Activated T-helper 1 cell treated with anti-CD3 and anti-CD28 coated beads, Interleukin-2, amount 50 U/mL, for 16 hours (primary cell): ENCODE data around the gene SPRED3.
A peak's percentile ranks its signal among the peaks of the same experiment; 100 is the strongest.

Source experiments
- DNase-seq, 2 donors: peaks; one replicate each; pipeline ENCODE4 v3.0.0-alpha.2; 2020; ENCODE audit warnings: low read depth in 1 of 2, low spot score in 1 of 2

Gene SPRED3

DNA sequence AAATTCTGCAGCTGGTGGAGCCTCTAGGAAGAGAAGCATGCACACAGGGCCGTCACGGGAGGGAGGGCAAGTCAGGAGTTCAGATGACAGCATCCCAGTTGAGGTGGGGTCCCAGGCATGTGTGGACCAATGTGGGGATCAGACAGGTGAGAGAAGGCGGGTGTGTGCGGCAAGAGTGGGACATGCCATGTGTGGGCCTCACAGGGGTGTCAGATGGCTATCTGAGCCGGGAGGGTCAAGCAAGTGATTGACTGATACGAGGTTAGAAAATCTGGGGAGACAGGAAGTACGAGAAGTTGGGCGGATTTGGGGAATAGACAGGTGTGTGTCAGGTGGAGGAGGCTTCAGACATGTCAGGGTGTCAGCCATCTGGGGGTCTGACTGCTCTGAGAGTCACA lies 28.6 kb downstream of the SPRED3 start:
- no peak for DNase-seq

DNA sequence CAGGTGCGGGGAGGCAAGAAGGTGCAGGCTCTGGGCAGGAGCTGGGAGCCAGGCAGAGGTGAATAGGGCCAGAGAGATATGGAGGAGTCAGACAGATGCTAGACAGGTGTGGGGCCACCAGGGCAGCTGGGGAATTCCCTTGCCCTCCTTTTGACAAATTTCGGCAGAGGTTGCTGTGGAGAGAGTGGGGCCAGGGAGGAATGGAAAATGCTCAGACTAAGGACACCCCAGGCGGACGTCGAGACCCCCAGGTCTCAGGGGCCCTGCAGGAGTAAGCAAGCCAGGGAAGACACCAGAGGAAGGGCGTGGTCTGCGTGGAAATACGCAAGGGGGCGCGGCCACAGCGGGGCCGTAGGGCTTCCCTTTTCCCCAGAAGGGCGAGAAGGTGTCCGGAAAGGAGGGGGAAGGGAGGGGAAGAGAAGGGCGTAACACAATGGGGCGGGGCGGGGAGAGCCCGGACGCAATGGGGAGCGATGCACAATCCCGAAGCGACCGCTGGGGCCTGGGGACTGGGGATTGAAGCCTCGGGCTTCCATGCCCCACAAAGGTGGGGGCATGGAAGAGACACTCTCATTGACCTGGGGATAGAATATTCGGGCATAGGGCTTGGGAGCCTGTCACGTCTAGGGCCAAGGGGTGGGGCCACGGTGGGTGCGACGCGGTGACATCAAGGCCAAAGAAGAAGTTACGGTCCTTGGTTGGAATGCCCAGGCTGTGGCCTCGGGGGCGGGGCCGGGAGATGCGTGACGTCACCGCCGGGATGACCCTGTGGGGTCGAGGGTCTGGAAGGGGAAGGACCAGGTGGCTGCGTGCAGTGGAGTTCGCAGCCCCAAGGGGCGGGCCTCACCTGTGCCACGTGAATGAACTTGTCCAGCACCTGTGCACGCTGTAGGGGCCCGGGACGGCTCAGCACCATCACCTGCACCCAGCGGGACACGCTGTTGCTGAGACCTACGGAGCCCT lies 29.3 kb downstream of the SPRED3 start:
- peak in 1 of 2 donors; percentile 30 for DNase-seq

DNA sequence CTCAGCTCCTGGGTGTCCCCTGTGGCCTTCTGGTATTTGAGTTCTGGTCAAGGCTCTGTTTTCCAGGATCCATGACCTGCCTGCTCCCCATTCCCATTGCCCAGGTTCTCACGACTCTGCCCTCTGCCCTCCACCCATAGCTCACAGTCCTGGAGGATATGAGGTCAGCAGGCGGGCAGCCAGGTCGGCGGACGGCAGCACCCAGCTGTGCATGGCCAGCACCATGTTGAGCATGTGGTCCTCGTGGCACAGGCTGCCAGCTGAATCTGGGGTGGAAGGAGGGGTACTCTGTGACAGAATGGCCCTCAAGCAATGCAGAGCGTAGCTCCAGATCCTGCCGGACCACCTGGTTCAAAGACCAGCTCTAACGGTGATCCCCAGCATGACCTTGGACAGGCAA lies 32.4 kb downstream of the SPRED3 start:
- no peak for DNase-seq

DNA sequence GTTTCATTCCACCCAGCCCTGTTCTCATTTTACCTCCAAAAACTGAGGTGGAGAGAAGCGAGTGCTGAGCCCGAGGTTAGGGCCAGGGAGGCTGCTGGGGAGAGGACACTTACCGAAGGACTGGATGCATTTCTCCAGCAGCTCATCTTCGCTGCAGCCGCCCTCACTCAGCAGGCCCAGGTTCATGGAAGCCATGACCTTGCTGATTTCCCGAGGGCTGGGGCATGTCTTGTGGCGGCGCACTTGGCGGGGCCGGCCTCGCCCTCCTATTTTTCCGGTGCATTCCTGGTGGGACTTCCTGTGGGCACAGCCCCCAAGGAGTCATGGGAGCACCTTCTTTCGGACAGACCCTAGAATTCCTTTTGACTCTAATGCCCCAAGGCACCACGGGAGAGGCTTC lies 33.4 kb downstream of the SPRED3 start:
- no peak for DNase-seq

DNA sequence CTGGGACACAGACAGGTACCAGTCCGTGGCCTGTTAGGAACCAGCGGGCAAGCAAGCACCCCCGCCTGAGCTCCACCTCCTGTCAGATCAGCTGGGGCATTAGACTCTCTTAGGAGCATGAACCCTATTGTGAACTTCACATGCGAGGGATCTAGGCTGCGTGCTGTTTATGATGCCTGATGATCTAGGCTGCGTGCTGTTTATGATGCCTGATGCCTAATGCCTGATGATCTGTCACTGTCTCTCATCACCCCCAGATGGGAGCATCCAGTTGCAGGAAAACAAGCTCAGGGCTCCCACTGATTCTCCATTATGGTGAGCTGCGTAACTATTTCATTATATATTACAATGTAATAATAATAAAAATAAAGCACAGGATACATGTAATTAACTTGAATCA lies 33.9 kb downstream of the SPRED3 start:
- no peak for DNase-seq

DNA sequence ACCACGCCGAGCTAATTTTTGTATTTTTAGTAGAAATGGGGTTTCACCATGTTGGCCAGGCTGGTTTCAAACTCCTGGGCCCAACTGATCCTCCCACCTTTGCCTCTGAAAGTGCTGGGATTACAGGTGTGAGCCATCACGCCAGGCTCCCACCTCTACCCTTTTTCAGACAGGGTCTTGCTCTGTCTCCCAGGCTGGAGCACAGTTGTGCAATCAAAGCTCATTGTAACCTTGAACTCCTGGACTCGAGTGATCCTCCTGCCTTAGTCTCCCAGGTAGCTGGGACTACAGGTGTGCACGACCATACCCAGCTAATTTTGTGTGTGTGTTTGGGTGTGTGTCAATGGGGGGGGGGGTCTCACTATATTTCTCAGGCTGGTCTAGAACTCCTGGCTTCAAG lies 35.8 kb downstream of the SPRED3 start:
- DNase-seq = no peak

DNA sequence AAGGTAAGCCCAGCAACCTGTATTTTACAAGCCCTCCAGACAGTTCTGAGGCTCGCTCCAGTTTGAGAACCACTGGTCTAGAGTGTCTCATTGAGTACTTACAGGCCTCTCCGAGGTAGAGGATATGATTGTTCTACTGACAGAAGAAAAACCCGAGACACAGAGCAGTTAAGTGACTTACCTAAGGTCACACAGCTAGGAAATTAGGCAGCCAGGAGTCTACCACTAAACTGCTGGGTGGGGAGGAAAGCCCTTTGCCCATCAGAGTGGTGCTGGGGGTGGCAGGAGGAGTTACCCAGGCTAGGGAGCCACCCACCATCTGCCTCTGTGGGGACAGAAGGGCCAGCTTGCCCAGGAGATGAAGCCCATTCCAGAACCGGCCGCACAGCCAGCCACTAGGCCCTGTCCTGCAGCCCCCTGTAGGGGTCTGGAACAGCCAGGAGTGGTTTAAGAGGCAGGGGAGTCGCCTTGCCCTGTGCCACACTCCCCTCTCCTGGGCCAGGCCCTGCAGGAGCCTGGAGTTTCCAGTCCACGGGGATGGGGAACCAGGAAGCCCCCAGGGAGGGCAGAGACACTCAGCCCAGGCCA lies 36.8 kb downstream of the SPRED3 start:
- DNase-seq = no peak

DNA sequence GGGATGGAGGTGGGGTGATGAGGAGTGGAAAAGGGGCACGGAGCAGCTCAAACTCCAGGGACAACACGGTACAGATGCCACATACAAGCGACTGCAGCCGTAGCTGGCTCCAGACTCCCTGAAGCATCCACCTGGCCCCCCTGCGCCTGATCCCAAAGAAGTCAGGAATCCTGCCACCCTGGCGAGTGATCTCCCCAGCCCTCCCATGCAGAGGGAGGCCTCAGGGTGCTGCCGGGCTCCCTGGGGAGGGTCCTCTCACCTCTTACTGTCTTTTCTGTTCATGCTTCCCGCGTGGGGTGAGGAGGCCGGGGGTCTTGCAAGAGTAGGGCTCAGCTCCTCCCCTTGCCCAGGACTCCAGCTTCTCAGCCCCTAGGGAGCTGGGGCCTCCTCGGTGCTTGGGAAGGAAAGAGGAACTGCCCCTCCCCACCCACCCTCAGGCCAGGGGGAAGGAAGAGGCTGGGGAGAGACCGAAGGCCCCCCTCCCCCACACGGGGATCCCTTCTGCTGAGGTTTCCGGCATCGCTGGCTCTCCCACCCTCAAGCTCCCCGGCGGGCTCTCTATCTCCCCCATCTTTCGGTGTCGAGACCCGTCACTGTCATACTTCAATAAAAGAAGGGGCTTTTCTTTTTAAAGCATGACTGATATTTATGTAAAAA lies 37.4 kb downstream of the SPRED3 start, which contains the start of gene RASGRP4:
Gene RASGRP4 (minus strand): TSS at position 410 of the 657 bp plus-strand sequence. CDS start 128 bp downstream, at position 282.
- DNase-seq = peak in 1 of 2 donors; percentile 26

DNA sequence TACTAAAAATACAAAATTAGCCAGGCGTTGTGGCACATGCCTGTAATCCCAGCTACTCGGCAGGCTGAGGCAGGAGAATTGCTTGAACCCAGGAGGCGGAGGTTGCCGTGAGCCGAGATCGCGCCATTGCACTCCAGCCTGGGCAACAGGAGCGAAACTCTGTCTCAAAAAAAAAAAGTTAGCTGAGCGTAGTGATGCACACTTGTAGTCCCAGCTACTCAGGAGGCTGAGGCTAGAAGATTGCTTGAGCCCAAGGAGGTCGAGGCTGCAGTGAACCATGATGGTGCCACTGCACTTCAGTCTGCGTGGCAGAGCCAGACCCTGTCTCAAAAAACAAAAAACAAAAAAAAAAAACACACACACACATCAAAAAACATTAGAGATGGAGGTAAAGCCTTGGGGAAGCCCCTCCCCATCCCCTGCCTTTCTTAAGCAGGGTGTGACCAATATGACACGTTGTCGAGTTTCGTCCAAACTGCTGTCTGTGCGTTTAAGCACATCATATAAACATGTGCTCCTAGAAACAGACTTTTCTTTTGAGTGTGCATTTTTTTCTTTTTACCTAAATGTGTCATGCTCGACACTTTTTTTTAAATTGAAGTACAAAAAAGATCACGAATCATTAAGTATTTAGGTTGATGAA lies 38.7 kb downstream of the SPRED3 start:
- DNase-seq = peak in 1 of 2 donors; percentile 36

DNA sequence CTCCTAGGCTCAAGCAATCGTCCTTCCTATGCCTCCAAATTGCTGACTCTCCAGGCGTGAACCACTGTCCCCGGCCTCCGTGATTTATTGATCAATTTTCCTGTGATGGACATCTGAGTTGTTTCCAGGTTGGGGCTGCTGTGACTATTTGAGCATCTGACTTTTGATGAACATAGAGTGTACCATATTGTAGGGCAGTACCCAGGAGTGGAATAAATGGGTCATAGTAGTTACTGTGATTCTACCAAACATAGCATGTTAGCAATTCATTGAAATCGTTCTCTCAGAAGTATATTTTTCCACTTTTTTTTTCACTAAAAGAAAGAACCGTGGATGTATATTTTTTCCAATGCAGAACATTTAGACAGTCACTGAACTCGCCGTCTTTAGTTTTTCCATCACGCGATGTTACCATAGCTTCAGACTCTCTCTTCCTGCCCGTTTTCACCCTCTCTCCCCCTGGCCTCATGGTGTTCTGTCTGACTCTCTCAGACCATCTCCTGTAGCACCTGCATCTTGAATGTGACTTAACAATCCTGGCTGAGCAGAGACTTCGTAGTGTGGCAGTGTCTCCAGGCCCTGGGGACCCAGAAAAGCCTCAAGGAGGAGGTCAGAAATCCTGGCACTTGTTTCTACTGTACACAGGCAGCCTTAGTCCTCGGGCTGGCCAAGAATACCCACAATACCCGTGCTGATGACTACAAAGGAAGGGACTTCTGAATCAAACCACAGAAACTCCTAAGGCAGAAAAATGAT lies 40.7 kb downstream of the SPRED3 start:
- DNase-seq = peak in 1 of 2 donors; percentile 19

DNA sequence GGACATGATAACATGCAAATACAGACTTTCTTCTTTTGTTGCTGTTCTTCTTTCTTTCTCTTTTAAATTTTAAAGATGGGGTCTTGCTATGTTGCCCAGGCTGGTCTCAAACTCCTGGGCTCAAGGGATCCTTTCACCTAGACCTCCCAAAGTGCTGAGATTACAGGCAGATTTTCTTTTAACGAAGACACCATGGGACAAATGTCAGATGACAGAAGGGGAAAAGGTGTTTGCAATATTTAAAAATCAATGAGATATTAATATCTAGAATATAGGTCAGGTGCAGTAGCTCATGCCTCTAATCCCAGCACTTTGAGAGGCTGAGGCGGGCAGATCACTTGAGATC lies 41.3 kb downstream of the SPRED3 start:
- no peak for DNase-seq

DNA sequence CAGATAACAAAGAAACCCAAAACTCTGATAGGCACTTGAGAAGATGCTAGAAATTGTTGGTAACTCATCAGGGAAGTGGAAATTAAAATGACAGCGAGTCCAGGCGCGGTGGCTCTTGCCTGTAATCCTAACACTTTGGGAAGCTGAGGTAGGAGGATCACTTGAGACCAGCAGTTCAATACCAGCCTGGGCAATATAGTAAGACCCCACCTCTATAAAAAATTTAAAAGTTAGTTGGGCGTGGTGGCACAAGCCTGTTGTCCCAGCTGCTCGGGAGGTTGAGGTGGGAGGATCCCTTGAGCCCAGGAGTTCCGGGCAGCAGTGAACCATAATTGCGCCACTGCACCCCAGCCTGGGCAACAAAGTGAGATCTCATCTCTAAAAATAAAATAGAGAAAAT lies 42.4 kb downstream of the SPRED3 start:
- DNase-seq = no peak

DNA sequence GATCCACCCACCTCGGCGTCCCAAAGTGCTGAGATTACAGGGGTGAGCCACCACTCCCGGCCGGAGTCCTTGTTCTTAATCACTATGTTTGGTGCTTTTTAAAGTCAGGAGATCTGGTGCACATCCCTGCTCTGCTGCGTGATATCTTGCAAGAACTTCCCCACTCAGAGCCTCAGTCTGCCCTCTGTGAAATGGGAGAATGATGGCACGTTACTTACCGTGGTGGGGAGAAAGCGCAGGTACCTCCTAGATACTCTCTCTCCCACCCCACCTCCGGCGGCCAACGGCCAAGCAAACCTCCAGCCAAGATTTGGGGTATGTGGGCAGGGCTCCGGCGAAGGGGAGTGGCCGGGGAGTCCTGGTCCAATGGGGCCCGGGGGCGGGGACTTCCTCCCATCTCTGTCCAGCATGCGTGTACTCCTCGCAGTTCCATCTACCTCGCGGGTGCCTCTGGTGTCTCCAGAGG lies 44.8 kb downstream of the SPRED3 start, which contains the start of gene RYR1:
Gene RYR1 (plus strand): TSS at position 424 of the 466 bp plus-strand sequence. CDS start 139 bp downstream, outside the sequence.
- no peak for DNase-seq

DNA sequence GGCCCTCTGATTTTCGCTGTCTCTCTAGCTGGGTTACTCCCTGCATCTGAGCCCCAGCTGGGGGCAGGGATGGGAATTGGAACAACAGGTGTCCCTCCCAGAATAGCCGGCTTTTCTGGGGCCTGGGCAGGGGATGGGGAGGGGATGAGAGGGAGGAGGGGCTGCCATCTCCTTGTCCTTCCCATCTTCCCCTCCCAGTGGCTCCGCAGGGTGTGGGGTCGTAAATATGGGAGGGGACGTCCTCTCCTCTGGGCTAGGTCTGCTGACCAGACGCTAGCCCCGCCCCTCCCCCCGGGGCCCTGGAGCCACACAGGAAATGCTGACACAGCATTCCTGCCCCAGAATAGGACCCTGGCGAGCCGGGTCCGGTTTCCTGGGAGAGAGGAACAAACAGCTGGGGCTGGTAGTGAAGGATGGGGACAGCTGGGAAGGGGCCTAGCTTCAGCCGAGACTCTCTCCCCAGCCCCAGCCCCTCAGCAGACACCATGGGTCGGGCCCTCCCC lies 46.1 kb downstream of the SPRED3 start:
- no peak for DNase-seq

DNA sequence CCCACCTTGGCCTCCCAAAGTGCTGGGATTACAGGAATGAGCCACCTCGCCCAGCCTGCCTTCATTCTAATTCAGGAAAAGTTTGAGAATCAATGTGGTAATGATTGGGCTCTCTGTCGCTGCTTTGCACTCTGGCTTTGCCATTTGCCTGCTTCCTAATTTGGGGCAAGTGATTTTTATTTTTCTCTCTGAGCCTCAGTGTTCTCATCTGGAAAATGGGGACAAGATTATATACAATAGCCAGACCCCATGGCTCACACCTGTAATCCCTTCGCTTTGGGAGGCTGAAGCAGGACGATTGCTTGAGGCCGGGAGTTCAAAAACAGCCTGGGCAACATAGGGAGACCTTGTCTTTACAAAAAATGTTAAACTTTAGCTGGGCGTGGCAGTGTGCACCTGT lies 48.8 kb downstream of the SPRED3 start:
- no peak for DNase-seq

DNA sequence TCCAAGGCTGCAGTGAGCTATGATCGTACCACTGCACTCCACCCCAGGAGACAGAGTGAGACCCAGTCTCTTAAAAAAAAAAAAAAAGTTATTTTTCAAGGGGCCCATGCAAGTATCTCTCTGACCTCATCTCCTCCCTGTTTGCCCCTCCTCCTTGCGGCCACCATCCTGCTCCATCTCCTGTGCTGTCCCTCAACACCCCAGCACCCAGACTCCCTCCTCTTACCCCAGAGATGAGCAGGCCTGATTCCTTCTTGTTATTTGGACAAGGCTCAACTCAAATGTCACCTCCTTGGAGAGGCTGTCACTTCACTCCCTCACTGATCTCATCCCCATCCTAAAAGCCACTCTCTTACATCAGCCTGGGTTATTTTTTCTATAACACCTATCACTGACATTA lies 49.4 kb downstream of the SPRED3 start:
- DNase-seq = no peak

DNA sequence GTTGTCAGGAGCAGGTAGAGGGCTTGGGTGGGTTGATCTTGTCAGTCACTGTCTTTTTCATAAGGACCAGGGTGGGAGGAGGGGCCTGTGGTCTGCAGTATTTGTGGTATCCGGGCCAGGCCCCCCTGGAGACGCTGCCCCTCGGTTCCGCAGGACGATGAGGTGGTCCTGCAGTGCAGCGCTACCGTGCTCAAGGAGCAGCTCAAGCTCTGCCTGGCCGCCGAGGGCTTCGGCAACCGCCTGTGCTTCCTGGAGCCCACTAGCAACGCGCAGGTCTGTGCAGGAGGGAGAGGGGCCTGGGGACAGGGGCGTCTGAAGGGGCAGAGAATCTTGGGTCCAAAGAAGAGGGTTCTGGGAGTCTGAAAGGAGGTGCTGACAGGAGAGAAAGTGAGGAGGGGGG lies 52.1 kb downstream of the SPRED3 start:
- no peak for DNase-seq

DNA sequence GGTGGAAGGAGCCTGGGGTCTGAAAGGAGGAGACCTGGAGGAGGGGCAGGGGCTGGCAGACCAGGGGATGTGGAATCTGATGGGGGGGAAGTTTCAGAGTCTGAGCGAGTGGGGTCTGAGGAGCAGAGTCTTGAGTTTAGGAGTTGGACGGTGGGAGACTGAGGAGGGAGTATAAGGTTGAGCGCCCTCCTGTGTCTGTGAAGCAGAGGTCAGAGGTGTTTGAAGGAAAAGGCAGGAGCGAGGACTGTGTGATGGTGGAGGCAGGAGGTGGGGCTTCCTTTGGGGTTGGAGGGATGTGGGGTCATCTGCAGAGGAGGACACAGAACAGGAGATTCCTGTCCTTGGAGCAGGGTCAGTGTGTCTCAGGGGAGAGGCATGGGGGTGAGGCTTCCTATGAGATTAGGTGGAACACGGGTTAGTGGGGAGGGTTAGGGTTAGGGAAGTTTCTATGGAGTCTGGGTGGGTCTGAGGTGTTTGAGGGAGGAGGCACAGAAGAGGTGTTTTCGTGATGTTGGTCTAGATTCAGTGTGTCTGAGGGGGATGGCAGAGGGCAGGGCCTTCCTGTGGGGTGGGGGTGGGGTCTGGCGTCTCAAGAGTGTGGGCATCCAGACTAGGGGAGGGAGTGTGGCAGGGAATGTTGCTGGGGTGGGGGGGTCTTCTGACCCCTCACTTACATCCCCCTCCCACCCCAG lies 53.3 kb downstream of the SPRED3 start:
- DNase-seq = no peak

DNA sequence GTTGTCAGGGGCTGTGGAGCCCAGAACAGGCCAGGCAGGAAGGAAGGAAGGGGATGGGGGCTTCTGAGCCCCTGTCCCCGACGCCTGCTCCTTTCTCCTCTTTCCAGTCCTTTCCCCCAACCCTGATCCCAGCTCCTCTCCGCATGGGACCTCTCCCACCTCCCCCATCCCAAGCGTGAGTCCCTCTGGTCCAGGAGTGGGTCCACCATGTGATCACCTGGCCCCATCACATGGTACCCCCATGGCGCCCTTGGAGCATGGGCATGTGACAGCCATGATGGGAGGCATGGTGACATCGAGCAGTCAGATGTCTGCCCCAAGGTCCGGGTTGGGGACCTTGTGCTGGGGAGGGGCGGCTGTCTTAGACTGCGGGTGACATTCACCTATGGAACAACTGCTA lies 54.2 kb downstream of the SPRED3 start:
- no peak for DNase-seq
